ENCODE results near the gene PNLIPRP3.
"Not testable (repeated sequence)": the region's sequence is repeated elsewhere in the genome, so short reads cannot be mapped to it uniquely, and the experiment has no call there.

Gene PNLIPRP3

GRCh38 chr10:116427671-116428070 is at the start of gene PNLIPRP3:
Gene PNLIPRP3, plus strand, starts transcription at chr10:116427847. Its CDS starts 166 bp downstream, at chr10:116428013.
- DNase-seq: no peak

- no peak for DNase-seq
Observed at GRCh38 chr10:116382290-116382689, 45.4 kb upstream of the PNLIPRP3 start.

- DNase-seq: no peak
Observed at GRCh38 chr10:116385311-116385710, 42.3 kb upstream of the PNLIPRP3 start.

GRCh38 chr10:116385994-116386809 is 41.4 kb upstream of the PNLIPRP3 start:
- DNase-seq: no peak

GRCh38 chr10:116393246-116393831 is 34.3 kb upstream of the PNLIPRP3 start:
- not testable (repeated sequence) for DNase-seq

- DNase-seq: no peak
Observed at GRCh38 chr10:116395223-116395985, 32.2 kb upstream of the PNLIPRP3 start.

- DNase-seq: no peak
Observed at GRCh38 chr10:116398224-116398623, 29.4 kb upstream of the PNLIPRP3 start.

GRCh38 chr10:116402858-116403257 is 24.8 kb upstream of the PNLIPRP3 start:
- DNase-seq: no peak

GRCh38 chr10:116403740-116404250 is 23.9 kb upstream of the PNLIPRP3 start:
- DNase-seq: no peak

GRCh38 chr10:116408719-116409118 is 18.9 kb upstream of the PNLIPRP3 start:
- DNase-seq: no peak

GRCh38 chr10:116410351-116410750 is 17.3 kb upstream of the PNLIPRP3 start:
- DNase-seq: no peak

GRCh38 chr10:116417821-116418220 is 9.8 kb upstream of the PNLIPRP3 start:
- no peak for DNase-seq

GRCh38 chr10:116418389-116418788 is 9.3 kb upstream of the PNLIPRP3 start:
- DNase-seq: no peak

GRCh38 chr10:116421815-116422214 is 5.8 kb upstream of the PNLIPRP3 start:
- no peak for DNase-seq

GRCh38 chr10:116429288-116429977 is 1.8 kb downstream of the PNLIPRP3 start:
- DNase-seq: no peak

GRCh38 chr10:116430288-116430687 is 2.6 kb downstream of the PNLIPRP3 start:
- no peak for DNase-seq

GRCh38 chr10:116431598-116431997 is 4.0 kb downstream of the PNLIPRP3 start:
- DNase-seq: no peak

GRCh38 chr10:116437076-116437692 is 9.5 kb downstream of the PNLIPRP3 start:
- no peak for DNase-seq

GRCh38 chr10:116440330-116441030 is 12.8 kb downstream of the PNLIPRP3 start:
- no peak for DNase-seq

- DNase-seq: no peak
Observed at GRCh38 chr10:116444527-116445142, 17.0 kb downstream of the PNLIPRP3 start.

GRCh38 chr10:116450861-116451260 is 23.2 kb downstream of the PNLIPRP3 start:
- DNase-seq: no peak
